GM12878 (cell line): ENCODE data around the gene SPIC. TPM values are rescaled to one million over a fixed set of nuclear protein-coding genes. Genes with fewer than 3 reads are reported as not detected.

ENCODE experiments used
- ATAC-seq: fragments of 200-7000 bp; cut with Tn5 transposase; 3 replicates; pipeline ENCODE4 v1.9.1; 2020; ENCODE audit warnings: mild to moderate bottlenecking, moderate library complexity
- BruUV-seq: library from RNA; stranded (reverse); fragments of 400-500 nt; replicated peaks from 2 replicates; lab custom pipeline; 2021; lab: Mats Ljungman, UMichigan
- CTCF ChIA-PET: fragments of 300-600 bp; sonication (Branson Sonifier 250); formaldehyde crosslinking; extraction: SDS; loops from one replicate; lab custom pipeline; 2021; ENCODE audit warnings: inconsistent platforms; lab: Yijun Ruan, JAX
- POLR2A ChIA-PET: fragments of 350-600 bp; formaldehyde crosslinking; extraction: SDS; loops from one replicate; lab custom pipeline; 2021; ENCODE audit warnings: inconsistent platforms; lab: Charles Lee
- RAD21 ChIA-PET: fragments of 300-600 bp; sonication (Branson Sonifier 250); formaldehyde crosslinking; loops from one replicate; lab custom pipeline; 2023; ENCODE audit warnings: antibody characterized with exemption; ENCODE audit not compliant: unreplicated experiment; lab: Charles Lee
- SMC1A ChIA-PET: fragments of 300-600 bp; sonication (Branson Sonifier 250); formaldehyde crosslinking; loops from one replicate; lab custom pipeline; 2023; ENCODE audit not compliant: unreplicated experiment, uncharacterized antibody; lab: Charles Lee
- DNase-seq: peaks from one replicate; pipeline ENCODE4 v3.0.0-alpha.2; 2011; ENCODE audit warnings: low read depth, low spot score
- FAIRE-seq: peaks from 3 replicates; lab custom pipeline; 2011; peaks lifted over from hg19 to GRCh38; lab: Jason Lieb, UNC
- H2AFZ ChIP-seq: 2 replicates; pipeline ENCODE4 v1.6.0; 2011; ENCODE audit warnings: low read depth, low read length, control low read depth; ENCODE audit not compliant: control insufficient read depth
- H3K27ac ChIP-seq: 2 replicates; pipeline ENCODE4 v1.5.1; 2011; ENCODE audit warnings: control low read depth; ENCODE audit not compliant: control insufficient read depth, insufficient read depth
- H3K27me3 ChIP-seq, 2 experiments: replicated peaks in 1 of 2; 2 replicates each; pipeline versions ENCODE4 v1.6.0 to v1.6.1; 2011; ENCODE audit warnings: low read length in 1 of 2; ENCODE audit not compliant: control insufficient read depth in 2 of 2, insufficient read depth in 2 of 2
- H3K36me3 ChIP-seq, 2 experiments: 2 replicates each; pipeline ENCODE4 v1.5.1; 2011; ENCODE audit warnings: low read length in 1 of 2; ENCODE audit not compliant: control insufficient read depth in 2 of 2, insufficient read depth in 2 of 2
- H3K4me1 ChIP-seq: 2 replicates; pipeline ENCODE4 v1.6.1; 2011; ENCODE audit warnings: mild to moderate bottlenecking, low read length, moderate library complexity, mixed read lengths; ENCODE audit not compliant: control insufficient read depth, insufficient read depth
- H3K4me2 ChIP-seq: 2 replicates; pipeline ENCODE4 v1.6.0; 2011; ENCODE audit warnings: control low read depth; ENCODE audit not compliant: control insufficient read depth, insufficient read depth
- H3K4me3 ChIP-seq: fragments of 200-600 bp; sonication (generic); 2 replicates; pipeline ENCODE4 v1.5.1; 2016
- H3K79me2 ChIP-seq: 2 replicates; pipeline ENCODE4 v1.6.0; 2011; ENCODE audit warnings: low read length; ENCODE audit not compliant: control insufficient read depth, insufficient read depth
- H3K9ac ChIP-seq: 2 replicates; pipeline ENCODE4 v1.8.0; 2011; ENCODE audit warnings: low read length, control low read depth, mixed read lengths; ENCODE audit not compliant: control insufficient read depth, insufficient read depth
- H3K9me3 ChIP-seq: replicated peaks from 3 replicates; pipeline ENCODE4 v1.5.1; 2011; ENCODE audit warnings: mild to moderate bottlenecking, low read length; ENCODE audit not compliant: control insufficient read depth, insufficient read depth
- H4K20me1 ChIP-seq: 2 replicates; pipeline ENCODE4 v1.6.0; 2011; ENCODE audit not compliant: control insufficient read depth, insufficient read depth
- FOXM1 ChIP-seq: IDR thresholded peaks from 2 replicates; pipeline ENCODE4 v1.6.1; 2012; ENCODE audit warnings: low read depth, mild to moderate bottlenecking, inconsistent platforms, low read length, moderate library complexity
- HDAC2 ChIP-seq: fragments of 200-600 bp; sonication (generic); IDR thresholded peaks from 2 replicates; pipeline ENCODE4 v1.6.1; 2017
- HDGF ChIP-seq: fragments of 450-650 bp; IDR thresholded peaks from 2 replicates; pipeline ENCODE4 v1.6.1; 2016; ENCODE audit warnings: antibody characterized with exemption
- HSF1 ChIP-seq: fragments of 150-350 bp; IDR thresholded peaks from 2 replicates; pipeline ENCODE4 v1.6.1; 2014; ENCODE audit warnings: mild to moderate bottlenecking, low read depth, low read length
- JUND ChIP-seq: IDR thresholded peaks from 2 replicates; pipeline ENCODE4 v1.6.1; 2012; ENCODE audit warnings: low read depth, mild to moderate bottlenecking, low read length, improper control_type of control experiment, moderate library complexity
- KAT2A ChIP-seq: conservative IDR thresholded peaks from 2 replicates; pipeline ENCODE4 v1.6.1; 2011; ENCODE audit warnings: low read depth, low read length; ENCODE audit not compliant: control insufficient read depth
- MEF2A ChIP-seq: IDR thresholded peaks from 2 replicates; pipeline ENCODE4 v1.6.1; 2011; ENCODE audit warnings: low read depth, mild to moderate bottlenecking, low read length, moderate library complexity; ENCODE audit not compliant: insufficient read depth
- PBX3 ChIP-seq: IDR thresholded peaks from 2 replicates; pipeline ENCODE4 v1.6.1; 2011; ENCODE audit warnings: mild to moderate bottlenecking, low read depth, low read length, moderate library complexity; ENCODE audit not compliant: insufficient replicate concordance
- RFX5 ChIP-seq: IDR thresholded peaks from 2 replicates; pipeline ENCODE4 v1.6.1; 2011; ENCODE audit warnings: low read depth, low read length, improper control_type of control experiment
- STAT3 ChIP-seq: IDR thresholded peaks from 2 replicates; pipeline ENCODE4 v1.6.1; 2011; ENCODE audit warnings: low read depth, low read length, improper control_type of control experiment
- TAF1 ChIP-seq: IDR thresholded peaks from 2 replicates; pipeline ENCODE4 v1.6.1; 2011; ENCODE audit warnings: mild to moderate bottlenecking, low read depth, low read length, borderline replicate concordance
- ZBED1 ChIP-seq: IDR thresholded peaks from 2 replicates; pipeline ENCODE4 v1.6.1; 2016; ENCODE audit warnings: borderline replicate concordance
- ZNF384 ChIP-seq: IDR thresholded peaks from 2 replicates; pipeline ENCODE4 v1.6.1; 2012; ENCODE audit warnings: low read depth, mild to moderate bottlenecking, low read length, improper control_type of control experiment, borderline replicate concordance
- WGBS: methylation state at CpG from one replicate; pipeline ENCODE4 v1.1.6; 2016; ENCODE audit warnings: low lambda C conversion rate; ENCODE audit not compliant: insufficient replicate concordance, insufficient coverage; ENCODE audit errors: missing lambda C conversion rate; 5-methylcytosine and 5-hydroxymethylcytosine counted together
- in situ Hi-C: fragments of 300-500 bp; cut with MboI; formaldehyde crosslinking; loops from 9 replicates; pipeline ENCODE4 v1.14.3; 2018; ENCODE audit warnings: mixed read lengths
- intact Hi-C: fragments of 100-400 bp; cut with micrococcal nuclease; formaldehyde crosslinking; loops from one replicate; pipeline ENCODE4 v1.14.2; 2022; ENCODE audit not compliant: unreplicated experiment
- polyA plus RNA-seq, 11 experiments: library from polyadenylated mRNA; depleted of rRNA in 4 of 11; unstranded in 6 of 11; stranded (reverse) in 5 of 11; fragments of >200 nt; fragmentation: Nextera tagmentation in 4 of 11; fragmentation: Illumina TruSeq in 1 of 11; extraction: Ambion mirVana in 4 of 11; extraction: Trizol in 1 of 11; gene quantifications; 1 replicate in 1 of 11; 2 replicates in 10 of 11; pipeline versions ENCODE4 v1.2.1 to v1.2.3, GENCODE V29; 2011 to 2016; ENCODE audit warnings: inconsistent platforms in 2 of 11, missing spikeins in 2 of 11, low read depth in 1 of 11
- total RNA-seq, 4 experiments: library from RNA; depleted of rRNA in 3 of 4; stranded (reverse); fragments of >200 nt in 3 of 4; fragmentation: Illumina TruSeq in 1 of 4; extraction: Trizol in 1 of 4; gene quantifications; 2 replicates each; pipeline versions ENCODE4 v1.2.1 to v1.2.3, GENCODE V29; 2013 to 2021
- TF ChIP-seq, protein P1 (sequence below): IDR thresholded peaks from 2 replicates; pipeline ENCODE4 v1.6.1; 2012; ENCODE audit warnings: low read depth, low read length, improper control_type of control experiment
- TF ChIP-seq, protein P2 (sequence below): fragments of 450-650 bp; IDR thresholded peaks from 2 replicates; pipeline ENCODE4 v1.6.1; 2017; ENCODE audit warnings: mild to moderate bottlenecking, moderate library complexity

SPIC gene
- total and polyA plus RNA-seq, 10 of the 15 experiments (the other 5 are each of a cell fraction or from before 2014, with no cell fraction given): 0.07 to 2.2 (median 0.18) TPM; not detected in 4

DNA sequence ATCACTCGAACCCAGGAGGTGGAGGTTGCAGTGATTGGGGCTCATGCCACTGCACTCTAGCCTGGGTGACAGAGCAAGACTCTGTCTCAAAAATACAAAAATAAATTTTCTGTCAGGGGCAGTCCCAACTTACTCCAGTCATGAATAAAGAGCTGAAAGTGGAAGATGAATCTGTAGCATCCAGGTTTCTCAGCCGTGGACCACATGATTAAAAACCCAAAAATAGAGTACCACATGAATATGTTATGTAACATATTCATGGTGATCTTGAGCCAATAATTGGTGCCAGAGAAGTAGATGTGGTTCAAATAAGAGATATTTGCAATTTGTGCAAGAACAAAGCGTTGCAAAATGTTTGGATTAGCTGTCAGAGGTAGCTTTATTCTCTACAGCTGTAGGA, 23.1 kb downstream of the SPIC start:
- ChIA-PET RAD21 (no interaction called here), SMC1A (interaction anchor here (0.9 to 1.0 kb wide), 2 partner anchors 106 to 330 kb away, joined by 3 read pairs; no protein-coding TSS in a partner anchor), POLR2A (no interaction called here), CTCF (interaction anchor here (1.6 kb wide), 1 partner anchor 261 kb away, joined by 4 read pairs; no protein-coding TSS in a partner anchor)
- no peak overlapping the region for H2AFZ ChIP-seq
- TF ChIP-seq ZNF384 (no peak), STAT3 (no peak), TAF1 (no peak), JUND (no peak), HSF1 (no peak), RFX5 (no peak), HDAC2 (no peak), ZBED1 (no peak), PBX3 (no peak), HDGF (no peak), MEF2A (no peak), FOXM1 (no peak), KAT2A (no peak)
- TF ChIP-seq, protein P1, sequence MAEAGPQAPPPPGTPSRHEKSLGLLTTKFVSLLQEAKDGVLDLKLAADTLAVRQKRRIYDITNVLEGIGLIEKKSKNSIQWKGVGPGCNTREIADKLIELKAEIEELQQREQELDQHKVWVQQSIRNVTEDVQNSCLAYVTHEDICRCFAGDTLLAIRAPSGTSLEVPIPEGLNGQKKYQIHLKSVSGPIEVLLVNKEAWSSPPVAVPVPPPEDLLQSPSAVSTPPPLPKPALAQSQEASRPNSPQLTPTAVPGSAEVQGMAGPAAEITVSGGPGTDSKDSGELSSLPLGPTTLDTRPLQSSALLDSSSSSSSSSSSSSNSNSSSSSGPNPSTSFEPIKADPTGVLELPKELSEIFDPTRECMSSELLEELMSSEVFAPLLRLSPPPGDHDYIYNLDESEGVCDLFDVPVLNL: no peak
- TF ChIP-seq, protein P2, sequence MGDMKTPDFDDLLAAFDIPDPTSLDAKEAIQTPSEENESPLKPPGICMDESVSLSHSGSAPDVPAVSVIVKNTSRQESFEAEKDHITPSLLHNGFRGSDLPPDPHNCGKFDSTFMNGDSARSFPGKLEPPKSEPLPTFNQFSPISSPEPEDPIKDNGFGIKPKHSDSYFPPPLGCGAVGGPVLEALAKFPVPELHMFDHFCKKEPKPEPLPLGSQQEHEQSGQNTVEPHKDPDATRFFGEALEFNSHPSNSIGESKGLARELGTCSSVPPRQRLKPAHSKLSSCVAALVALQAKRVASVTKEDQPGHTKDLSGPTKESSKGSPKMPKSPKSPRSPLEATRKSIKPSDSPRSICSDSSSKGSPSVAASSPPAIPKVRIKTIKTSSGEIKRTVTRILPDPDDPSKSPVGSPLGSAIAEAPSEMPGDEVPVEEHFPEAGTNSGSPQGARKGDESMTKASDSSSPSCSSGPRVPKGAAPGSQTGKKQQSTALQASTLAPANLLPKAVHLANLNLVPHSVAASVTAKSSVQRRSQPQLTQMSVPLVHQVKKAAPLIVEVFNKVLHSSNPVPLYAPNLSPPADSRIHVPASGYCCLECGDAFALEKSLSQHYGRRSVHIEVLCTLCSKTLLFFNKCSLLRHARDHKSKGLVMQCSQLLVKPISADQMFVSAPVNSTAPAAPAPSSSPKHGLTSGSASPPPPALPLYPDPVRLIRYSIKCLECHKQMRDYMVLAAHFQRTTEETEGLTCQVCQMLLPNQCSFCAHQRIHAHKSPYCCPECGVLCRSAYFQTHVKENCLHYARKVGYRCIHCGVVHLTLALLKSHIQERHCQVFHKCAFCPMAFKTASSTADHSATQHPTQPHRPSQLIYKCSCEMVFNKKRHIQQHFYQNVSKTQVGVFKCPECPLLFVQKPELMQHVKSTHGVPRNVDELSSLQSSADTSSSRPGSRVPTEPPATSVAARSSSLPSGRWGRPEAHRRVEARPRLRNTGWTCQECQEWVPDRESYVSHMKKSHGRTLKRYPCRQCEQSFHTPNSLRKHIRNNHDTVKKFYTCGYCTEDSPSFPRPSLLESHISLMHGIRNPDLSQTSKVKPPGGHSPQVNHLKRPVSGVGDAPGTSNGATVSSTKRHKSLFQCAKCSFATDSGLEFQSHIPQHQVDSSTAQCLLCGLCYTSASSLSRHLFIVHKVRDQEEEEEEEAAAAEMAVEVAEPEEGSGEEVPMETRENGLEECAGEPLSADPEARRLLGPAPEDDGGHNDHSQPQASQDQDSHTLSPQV: no peak
- no peaks in the 10 kb centered on the region for H3K4me1 ChIP-seq
- H3K9me3 ChIP-seq: no peaks in the 10 kb centered on the region
- no peak overlapping the region for H3K9ac ChIP-seq
- FAIRE-seq (no peak), DNase-seq (no peak), ATAC-seq (no peak)
- no peak overlapping the region for H3K4me3 ChIP-seq
- intact Hi-C loops: no loop called here
- H3K79me2 ChIP-seq: no peaks in the 10 kb centered on the region
- no peak overlapping the region for H3K27ac ChIP-seq
- no peak overlapping the region for H3K4me2 ChIP-seq
- BruUV-seq: no TSS peak
- no peaks in the 10 kb centered on the region for H4K20me1 ChIP-seq
- WGBS: 16% methylated on average over 3 of the region's 3 CpGs
- H3K27me3 ChIP-seq: no peaks in the 10 kb centered on the region
- in situ Hi-C loops: no loop called here
- no peaks in the 10 kb centered on the region for H3K36me3 ChIP-seq
